Hepatic stellate cell (primary cell): ENCODE results near the gene EMILIN3.

Experiments used
- DNase-seq: peaks from one replicate; pipeline ENCODE4 v3.0.0; 2011; ENCODE audit warnings: low spot score

Gene EMILIN3

GRCh38 chr20:41344938-41345728 lies 21.5 kb downstream of the EMILIN3 start:
- DNase-seq: no peak

- DNase-seq: no peak
These were observed 22.1 kb downstream of the EMILIN3 start for GRCh38 chr20:41344477-41344876.

- DNase-seq: no peak
These were observed 23.8 kb downstream of the EMILIN3 start for GRCh38 chr20:41342474-41343464.

GRCh38 chr20:41340327-41341055 lies 26.1 kb downstream of the EMILIN3 start, which contains the start of gene LPIN3:
LPIN3 (plus strand) TSS chr20:41340821; CDS start chr20:41345804, 4,983 bp downstream.
- peak; percentile 86 for DNase-seq

GRCh38 chr20:41339957-41340326 lies 26.7 kb downstream of the EMILIN3 start:
- DNase-seq: peak; percentile 78

GRCh38 chr20:41336711-41337492 lies 29.7 kb downstream of the EMILIN3 start:
- DNase-seq: no peak

GRCh38 chr20:41335591-41335990 lies 31.0 kb downstream of the EMILIN3 start:
- DNase-seq: no peak

GRCh38 chr20:41334443-41335421 lies 31.9 kb downstream of the EMILIN3 start:
- DNase-seq: peak; percentile 45

- DNase-seq: no peak
These were observed 32.6 kb downstream of the EMILIN3 start for GRCh38 chr20:41334036-41334435.

GRCh38 chr20:41331731-41332130 lies 34.9 kb downstream of the EMILIN3 start:
- no peak for DNase-seq

GRCh38 chr20:41330941-41331340 lies 35.7 kb downstream of the EMILIN3 start:
- DNase-seq: no peak

GRCh38 chr20:41330343-41330720 lies 36.3 kb downstream of the EMILIN3 start:
- DNase-seq: no peak

GRCh38 chr20:41329435-41330342 lies 36.9 kb downstream of the EMILIN3 start:
- peak; percentile 90 for DNase-seq

- no peak for DNase-seq
These were observed 39.4 kb downstream of the EMILIN3 start for GRCh38 chr20:41327178-41327577.

- no peak for DNase-seq
These were observed 45.6 kb downstream of the EMILIN3 start for GRCh38 chr20:41320976-41321375.

GRCh38 chr20:41320441-41320840 lies 46.2 kb downstream of the EMILIN3 start:
- no peak for DNase-seq

- DNase-seq: no peak
These were observed 48.4 kb downstream of the EMILIN3 start for GRCh38 chr20:41318271-41318649.

GRCh38 chr20:41317546-41318270 lies 48.9 kb downstream of the EMILIN3 start, which contains the start of gene ZHX3:
ZHX3 (minus strand) TSS chr20:41317731; CDS start chr20:41204916, 112,815 bp downstream.
- peak; percentile 97 for DNase-seq
